HG03064 (cell line): ENCODE data around the gene NUSAP1.
"Not testable (repeated sequence)": the region's sequence is repeated elsewhere in the genome, so short reads cannot be mapped to it uniquely, and the experiment has no call there.

Source experiments
- ATAC-seq: cut with Tn5 transposase; IDR thresholded peaks from one replicate; pipeline ENCODE4 v1.9.1; 2021; ENCODE audit warnings: low read depth; ENCODE audit not compliant: unreplicated experiment

Gene NUSAP1

GRCh38 chr15:41332194-41333025, at the start of gene NUSAP1, which contains the start of gene OIP5:
NUSAP1 (plus strand) TSS chr15:41332881; CDS start chr15:41332958, 77 bp downstream.
OIP5 (minus strand) TSS chr15:41332591; CDS start chr15:41332561, 30 bp downstream.
- peak; percentile 86 for ATAC-seq

GRCh38 chr15:41282980-41283652, 49.6 kb upstream of the NUSAP1 start:
- ATAC-seq: not testable (repeated sequence)

GRCh38 chr15:41283653-41284426, 48.8 kb upstream of the NUSAP1 start:
- peak; percentile 90 for ATAC-seq

GRCh38 chr15:41284427-41285177, 48.1 kb upstream of the NUSAP1 start:
- no peak for ATAC-seq

- no peak for ATAC-seq
Measured at GRCh38 chr15:41285285-41285684, 47.4 kb upstream of the NUSAP1 start.

GRCh38 chr15:41286665-41287333, 45.9 kb upstream of the NUSAP1 start:
- ATAC-seq: no peak

GRCh38 chr15:41288464-41288863, 44.2 kb upstream of the NUSAP1 start:
- ATAC-seq: no peak

GRCh38 chr15:41289953-41290352, 42.7 kb upstream of the NUSAP1 start:
- no peak for ATAC-seq

- ATAC-seq: no peak
Measured at GRCh38 chr15:41291065-41291631, 41.5 kb upstream of the NUSAP1 start.

- no peak for ATAC-seq
Measured at GRCh38 chr15:41292521-41292920, 40.2 kb upstream of the NUSAP1 start.

GRCh38 chr15:41301139-41301538, 31.5 kb upstream of the NUSAP1 start:
- ATAC-seq: not testable (repeated sequence)

- no peak for ATAC-seq
Measured at GRCh38 chr15:41301587-41301986, 31.1 kb upstream of the NUSAP1 start.

- ATAC-seq: no peak
Measured at GRCh38 chr15:41304149-41304770, 28.4 kb upstream of the NUSAP1 start.

GRCh38 chr15:41307679-41308078, 25.0 kb upstream of the NUSAP1 start:
- no peak for ATAC-seq

- no peak for ATAC-seq
Measured at GRCh38 chr15:41309226-41309905, 23.3 kb upstream of the NUSAP1 start.

GRCh38 chr15:41320805-41321330, 11.8 kb upstream of the NUSAP1 start:
- ATAC-seq: not testable (repeated sequence)

GRCh38 chr15:41323611-41324010, 9.1 kb upstream of the NUSAP1 start:
- no peak for ATAC-seq

- no peak for ATAC-seq
Measured at GRCh38 chr15:41331281-41331680, 1.4 kb upstream of the NUSAP1 start.
